Heart left ventricle (tissue), 16 donors: ENCODE results near the gene ZNF524. TPM values are rescaled to one million over a fixed set of nuclear protein-coding genes. Genes with fewer than 3 reads are reported as not detected.
"Not testable (repeated sequence)": the region's sequence is repeated elsewhere in the genome, so short reads cannot be mapped to it uniquely, and the experiment has no call there.

Experiments
- ATAC-seq, 4 donors: fragments of 200-7000 bp; cut with Tn5 transposase; one replicate each; pipeline ENCODE4 v1.9.1; 2020 to 2022; ENCODE audit warnings: moderate library complexity in 4 of 4, mild to moderate bottlenecking in 3 of 4, moderate number of reproducible peaks in 1 of 4
- DNase-seq, 5 donors: peaks; one replicate each; pipeline ENCODE4 v3.0.0-alpha.2; 2020
- H3K27ac ChIP-seq, 12 donors: fragments of 200-600 bp; sonication (generic) in 4 of 12; one replicate each; pipeline versions ENCODE4 v1.5.0 to v1.8.0; 2016 to 2022; ENCODE audit warnings: mild to moderate bottlenecking in 2 of 12
- H3K27me3 ChIP-seq, 9 donors: fragments of 200-600 bp; sonication (generic) in 2 of 9; one replicate each; pipeline versions ENCODE4 v1.5.1 to v1.8.0; 2016 to 2022; ENCODE audit warnings: mild to moderate bottlenecking in 3 of 9
- H3K36me3 ChIP-seq, 9 donors: fragments of 200-600 bp; sonication (generic) in 2 of 9; one replicate each; pipeline versions ENCODE4 v1.5.0 to v1.8.0; 2018 to 2022; ENCODE audit warnings: mild to moderate bottlenecking in 2 of 9
- H3K4me1 ChIP-seq, 12 donors: fragments of 200-600 bp; sonication (generic) in 4 of 12; one replicate each; pipeline versions ENCODE4 v1.5.0 to v1.8.0; 2016 to 2022; ENCODE audit warnings: mild to moderate bottlenecking in 3 of 12
- H3K4me3 ChIP-seq, 12 donors: fragments of 200-600 bp; sonication (generic) in 4 of 12; one replicate each; pipeline versions ENCODE4 v1.5.0 to v1.8.0; 2017 to 2022; ENCODE audit warnings: mild to moderate bottlenecking in 9 of 12, moderate library complexity in 4 of 12
- H3K9me3 ChIP-seq, 12 donors: fragments of 200-600 bp; sonication (generic) in 4 of 12; one replicate each; pipeline versions ENCODE4 v1.5.0 to v1.8.0; 2016 to 2022; ENCODE audit warnings: mild to moderate bottlenecking in 1 of 12
- POLR2A ChIP-seq, 2 donors: fragments of 450-650 bp; IDR thresholded peaks; one replicate each; pipeline ENCODE4 v1.6.1; 2017; ENCODE audit warnings: antibody characterized with exemption in 2 of 2, mild to moderate bottlenecking in 2 of 2, moderate library complexity in 2 of 2
- WGBS, 4 donors: extraction: QIAGEN DNeasy Blood & Tissue Kit in 2 of 4; methylation state at CpG; one replicate each; pipeline versions ENCODE4 v1.1.5 to v1.1.7; 2013 to 2018; 5-methylcytosine and 5-hydroxymethylcytosine counted together
- intact Hi-C, 10 donors: fragments of 100-400 bp; cut with DNase I; formaldehyde crosslinking; loops; one replicate each; pipeline versions ENCODE4 v1.11.1 to v1.14.2; 2022
- polyA plus RNA-seq, 2 donors: library from polyadenylated mRNA; stranded (reverse); fragments of 200-250 nt; gene quantifications; one replicate each; pipeline ENCODE4 v1.2.3, GENCODE V29; 2013
- total RNA-seq, 9 donors: library from RNA; depleted of rRNA in 2 of 9; stranded (reverse); fragments of >200 nt in 2 of 9; fragmentation: NEBNext Ultra II Directional in 3 of 9; extraction: Animal tissue kit (Norgen Biotek cat#: 25700) in 3 of 9; gene quantifications; one replicate each; pipeline versions ENCODE4 v1.1.0 to v1.2.4, GENCODE V29; 2016 to 2023
- TF ChIP-seq, protein P1 (sequence below), 12 donors: fragments of 200-600 bp; sonication (generic) in 4 of 12; IDR thresholded peaks; one replicate each; pipeline versions ENCODE4 v1.5.0 to v1.8.0; 2018 to 2022; ENCODE audit warnings: antibody characterized with exemption in 12 of 12, mild to moderate bottlenecking in 5 of 12
- donor health status: ischemic (EF 13 %, LVEDD 7.1; RV severe dilation, severe dysfunction).
- donor health status: healthy with polysubstance abuse.
- donor health status: DM: no; HTN: yes; CAD: no.
- donor health status: DM: no; HTN: no; CAD: no.
- donor health status: ischemic (EF 25% LVEDD 6.9; RV normal size, moderate dysfunction).
- donor health status: ischemic (EF 25% LVEDD 5.7; RV mildly dilated, moderate dysfunction).
- donor health status: healthy.
- donor health status: DM: yes; HTN: yes; CAD: no.
- donor health status: ischemic (EF 35%, LVEDD 5.7; RV mildly dilated, moderate dysfunction).
- donor health status: nonischemic (EF 11% LVEDD 7.7; RV severe dilation, severe dysfunction).
- donor health status: DM: yes; HTN: yes; CAD: no.
- donor health status: PGD.
- donor health status: ischemic (EF 29% LVEDD 5.4; RV normal size, mild dysfunction).
- donor health status: nonischemic (EF 23%, LVEDD 6.1; RV moderate dilation, normal function).

Gene ZNF524
- total and polyA plus RNA-seq, 11 donors, result 11.0 to 34.7 (median 16.7) TPM

DNA sequence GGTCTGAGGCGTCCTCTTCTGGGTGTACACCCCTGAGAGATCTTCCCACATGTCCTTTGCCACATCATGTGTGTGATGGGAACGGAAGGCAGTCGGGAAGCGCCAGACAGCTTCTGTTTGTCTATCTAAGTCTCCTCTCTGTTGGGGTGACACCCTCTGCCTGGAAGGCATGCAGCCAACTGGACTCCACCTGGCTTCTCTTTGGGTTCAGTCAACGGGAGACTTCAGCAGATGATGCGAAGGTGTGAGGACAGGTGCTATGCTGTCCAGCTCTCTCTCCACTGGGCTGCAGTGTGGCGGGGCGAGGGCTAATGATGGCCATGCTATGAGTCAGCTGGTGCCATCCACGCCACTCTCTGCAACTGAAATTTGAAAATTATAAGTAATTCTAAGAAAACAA, 40.4 kb upstream of the ZNF524 start:
- Histone ChIP-seq H3K9me3 (peaks cover 0 to 4% (median 0%) of the 10 kb centered on the region in 12 donors), H3K27me3 (no peaks in the 10 kb centered on the region), H3K27ac (no peak overlapping the region), H3K4me1 (peaks cover 0 to 13% (median 0%) of the 10 kb centered on the region in 12 donors), H3K36me3 (no peaks in the 10 kb centered on the region), H3K4me3 (no peak overlapping the region)
- TF ChIP-seq, protein P1, sequence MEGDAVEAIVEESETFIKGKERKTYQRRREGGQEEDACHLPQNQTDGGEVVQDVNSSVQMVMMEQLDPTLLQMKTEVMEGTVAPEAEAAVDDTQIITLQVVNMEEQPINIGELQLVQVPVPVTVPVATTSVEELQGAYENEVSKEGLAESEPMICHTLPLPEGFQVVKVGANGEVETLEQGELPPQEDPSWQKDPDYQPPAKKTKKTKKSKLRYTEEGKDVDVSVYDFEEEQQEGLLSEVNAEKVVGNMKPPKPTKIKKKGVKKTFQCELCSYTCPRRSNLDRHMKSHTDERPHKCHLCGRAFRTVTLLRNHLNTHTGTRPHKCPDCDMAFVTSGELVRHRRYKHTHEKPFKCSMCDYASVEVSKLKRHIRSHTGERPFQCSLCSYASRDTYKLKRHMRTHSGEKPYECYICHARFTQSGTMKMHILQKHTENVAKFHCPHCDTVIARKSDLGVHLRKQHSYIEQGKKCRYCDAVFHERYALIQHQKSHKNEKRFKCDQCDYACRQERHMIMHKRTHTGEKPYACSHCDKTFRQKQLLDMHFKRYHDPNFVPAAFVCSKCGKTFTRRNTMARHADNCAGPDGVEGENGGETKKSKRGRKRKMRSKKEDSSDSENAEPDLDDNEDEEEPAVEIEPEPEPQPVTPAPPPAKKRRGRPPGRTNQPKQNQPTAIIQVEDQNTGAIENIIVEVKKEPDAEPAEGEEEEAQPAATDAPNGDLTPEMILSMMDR (IDR thresholded peaks at IDR 0.05), result no peak
- TF ChIP-seq POLR2A (IDR thresholded peaks at IDR 0.05), result no peak
- no peak for ATAC-seq
- 78 to 83% (median 81%) methylated on average over 9 of the region's 9 CpGs for WGBS, 4 donors
- no peak for DNase-seq
- intact Hi-C loops, result loop anchor here in 1 of 10 donors (5.0 kb wide), 1 partner anchor 32 kb away; no protein-coding TSS in a partner anchor

DNA sequence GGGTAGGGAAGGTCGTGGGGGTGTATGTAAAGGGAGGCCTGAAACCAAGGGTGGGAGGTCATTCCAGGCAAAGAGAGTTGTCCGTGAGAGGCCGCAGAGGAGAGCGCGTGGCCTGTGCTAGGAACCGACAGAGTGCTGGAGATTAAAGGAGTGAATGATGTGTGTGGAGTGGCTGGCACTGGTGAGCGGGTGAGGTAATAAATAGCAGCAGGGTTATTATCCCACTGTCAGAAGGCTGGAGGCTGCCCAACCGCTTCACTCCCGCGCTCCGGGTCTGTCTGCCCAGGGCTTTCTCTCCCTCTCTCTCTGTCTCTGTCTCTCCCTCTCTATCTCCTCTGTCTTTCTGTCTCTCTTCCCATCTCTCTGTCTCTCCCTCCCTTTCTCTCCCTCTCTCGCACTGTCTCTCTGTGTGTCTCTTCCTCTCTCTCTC, 36.8 kb upstream of the ZNF524 start:
- DNase-seq (peak; percentile 70 to 90 (median 79)), ATAC-seq (peak; percentile 91 to 95 (median 94))
- Histone ChIP-seq H3K9me3 (peaks cover 0 to 4% (median 0%) of the 10 kb centered on the region in 12 donors), H3K4me1 (peaks cover 0 to 16% (median 0%) of the 10 kb centered on the region in 12 donors), H3K4me3 (peak overlapping the region in 3 of 12 donors; percentile 36 to 48 (median 37)), H3K27me3 (no peaks in the 10 kb centered on the region), H3K27ac (peak overlapping the region in 11 of 12 donors; percentile 62 to 93 (median 84)), H3K36me3 (no peaks in the 10 kb centered on the region)
- TF ChIP-seq, protein P1 (IDR thresholded peaks at IDR 0.05), result no peak
- TF ChIP-seq POLR2A (IDR thresholded peaks at IDR 0.05), result peak in 1 of 2 donors; percentile 87
- WGBS, 4 donors, result 30 to 39% (median 36%) methylated on average over 12 of the region's 12 CpGs
- intact Hi-C loops, result loop anchor here in 3 of 10 donors (1.0 to 5.0 kb wide), 3 partner anchors 16 to 36 kb away; no protein-coding TSS in a partner anchor

DNA sequence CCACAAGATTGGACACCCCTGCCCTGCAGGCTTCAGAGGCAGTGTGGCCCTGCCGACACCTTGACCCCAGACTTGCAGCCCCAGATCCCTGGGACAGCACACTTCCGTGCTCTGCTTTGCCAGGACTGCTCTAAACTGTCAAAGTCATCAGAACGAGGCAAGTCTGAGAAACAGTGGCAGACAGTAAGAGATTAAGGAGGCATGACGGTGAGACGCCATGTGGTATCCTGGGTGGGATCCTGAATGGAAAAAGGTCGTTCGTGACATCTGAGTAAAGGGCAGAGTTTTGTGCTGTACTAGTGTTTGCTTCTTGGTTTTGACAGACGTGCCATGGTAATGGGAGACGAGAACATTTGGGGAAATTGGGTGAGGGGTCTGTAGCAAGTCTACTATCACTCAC, 33.3 kb upstream of the ZNF524 start:
- Histone ChIP-seq H3K4me1 (peaks cover 0 to 16% (median 0%) of the 10 kb centered on the region in 12 donors), H3K27me3 (no peaks in the 10 kb centered on the region), H3K4me3 (no peak overlapping the region), H3K9me3 (no peaks in the 10 kb centered on the region), H3K27ac (no peak overlapping the region), H3K36me3 (no peaks in the 10 kb centered on the region)
- DNase-seq (no peak), ATAC-seq (no peak)
- TF ChIP-seq, protein P1 (IDR thresholded peaks at IDR 0.05), result no peak
- TF ChIP-seq POLR2A (IDR thresholded peaks at IDR 0.05), result no peak
- intact Hi-C loops, result no loop called here
- WGBS, 4 donors, result 36 to 46% (median 43%) methylated on average over 9 of the region's 9 CpGs

DNA sequence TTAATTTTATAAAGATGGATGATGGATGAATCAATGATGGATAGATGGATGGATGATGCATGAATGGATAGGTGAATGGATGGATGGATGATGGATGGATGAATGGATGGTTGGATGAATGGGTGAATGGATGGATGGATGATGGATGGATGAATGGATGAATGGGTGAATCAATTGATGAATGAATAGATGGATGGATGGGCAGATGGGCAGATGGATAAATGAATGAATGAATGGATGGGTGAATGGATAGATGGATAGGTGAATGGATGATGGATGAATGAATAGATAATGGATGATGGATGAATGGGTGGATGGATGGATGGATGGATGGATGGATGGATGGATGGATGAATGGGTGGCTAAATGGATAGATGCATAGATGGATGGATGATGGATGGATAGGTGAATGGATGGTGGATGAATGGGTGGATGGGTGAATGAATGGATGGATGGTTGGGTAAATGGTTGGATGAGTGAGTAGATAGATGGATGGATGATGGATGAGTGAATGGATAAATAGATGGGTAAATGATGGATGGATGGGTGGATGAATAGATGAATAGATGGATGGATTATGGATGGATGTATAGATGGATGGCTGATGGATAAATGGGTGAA, 32.3 kb upstream of the ZNF524 start:
- no peaks in the 10 kb centered on the region for H3K36me3 ChIP-seq
- DNase-seq (no peak), ATAC-seq (no peak)
- H3K4me3 ChIP-seq, result no peak overlapping the region
- intact Hi-C loops, result no loop called here
- no peak overlapping the region for H3K27ac ChIP-seq
- H3K4me1 ChIP-seq, result peaks cover 0 to 11% (median 0%) of the 10 kb centered on the region in 12 donors
- H3K27me3 ChIP-seq, result no peaks in the 10 kb centered on the region
- H3K9me3 ChIP-seq, result no peaks in the 10 kb centered on the region
- TF ChIP-seq POLR2A (IDR thresholded peaks at IDR 0.05), result no peak
- TF ChIP-seq, protein P1 (IDR thresholded peaks at IDR 0.05), result no peak

DNA sequence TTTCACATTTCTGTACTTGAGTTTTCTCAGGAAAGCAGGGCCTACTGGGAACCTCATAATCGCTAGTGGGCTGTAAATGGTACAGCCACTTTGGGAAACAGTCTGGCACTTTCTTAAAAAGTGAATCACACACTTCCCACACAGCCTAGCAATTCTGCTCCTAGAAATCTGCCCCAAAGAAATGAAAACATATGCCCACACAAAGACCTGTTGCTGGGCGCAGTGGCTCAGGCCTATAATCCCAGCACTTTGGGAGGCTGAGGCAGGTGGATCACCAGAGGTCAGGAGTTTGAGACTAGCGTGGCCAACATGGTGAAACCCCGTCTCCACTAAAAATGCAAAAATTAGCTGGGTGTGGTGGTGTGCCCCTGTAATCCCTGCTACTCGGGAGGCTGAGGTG, 30.6 kb upstream of the ZNF524 start:
- H3K4me3 ChIP-seq, H3K27ac ChIP-seq, H3K4me1 ChIP-seq, intact Hi-C loops, H3K9me3 ChIP-seq, H3K27me3 ChIP-seq, ATAC-seq, H3K36me3 ChIP-seq, DNase-seq: not testable (repeated sequence)
- 88 to 92% (median 90%) methylated on average over 5 of the region's 5 CpGs for WGBS, 4 donors

DNA sequence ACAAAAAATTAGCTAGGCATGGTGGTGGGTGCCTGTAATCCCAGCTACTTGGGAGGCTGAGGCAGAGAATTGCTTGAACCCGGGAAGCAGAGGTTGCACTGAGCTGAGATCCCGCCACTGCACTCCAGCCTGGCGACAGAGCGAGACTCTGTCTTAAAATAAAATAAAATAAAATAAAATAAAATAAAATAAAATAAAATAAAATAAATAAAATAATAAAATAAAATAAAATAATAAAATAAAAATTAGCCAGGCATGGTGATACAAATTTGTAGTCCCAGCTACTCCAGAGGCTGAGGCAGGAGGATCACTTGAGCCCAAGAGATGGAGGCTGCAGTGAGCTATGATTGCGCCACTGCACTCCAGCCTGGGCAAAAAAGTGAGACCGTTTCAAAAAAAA, 26.2 kb upstream of the ZNF524 start:
- ATAC-seq, intact Hi-C loops, H3K4me3 ChIP-seq, H3K9me3 ChIP-seq, DNase-seq, H3K27me3 ChIP-seq, H3K4me1 ChIP-seq, H3K27ac ChIP-seq: not testable (repeated sequence)
- peaks cover 0 to 23% (median 16%) of the 10 kb centered on the region in 9 donors for H3K36me3 ChIP-seq
- WGBS, 4 donors, result 88 to 97% (median 94%) methylated on average over 6 of the region's 6 CpGs
